H1 (cell line): ENCODE data around the gene GLYR1. TPM values are rescaled to one million over a fixed set of nuclear protein-coding genes. Genes with fewer than 3 reads are reported as not detected.

Source experiments
- CTCF ChIA-PET: fragments of 300-600 bp; sonication (Branson Sonifier 250); formaldehyde crosslinking; loops from one replicate; lab custom pipeline; 2021; ENCODE audit not compliant: partially characterized antibody; lab: Charles Lee
- POLR2A ChIA-PET: fragments of 300-600 bp; sonication (Branson Sonifier 250); formaldehyde crosslinking; loops from one replicate; lab custom pipeline; 2021; ENCODE audit warnings: inconsistent platforms; ENCODE audit not compliant: partially characterized antibody; lab: Charles Lee
- DNase-seq, 2 experiments: peaks; one replicate each; pipeline versions ENCODE4 v3.0.0 to v3.0.0-alpha.2; 2010 to 2022; ENCODE audit warnings: low spot score in 2 of 2, low read depth in 1 of 2, mixed read lengths in 1 of 2
- FAIRE-seq: peaks from 2 replicates; lab custom pipeline; 2011; peaks lifted over from hg19 to GRCh38; lab: Jason Lieb, UNC
- H2AFZ ChIP-seq: 2 replicates; pipeline ENCODE4 v1.8.1; 2012; ENCODE audit warnings: low read length, inconsistent platforms
- H2AK5ac ChIP-seq: 2 replicates; pipeline ENCODE4 v1.6.1; 2013; ENCODE audit warnings: low read depth, low read length
- H2BK120ac ChIP-seq: replicated peaks from 2 replicates; pipeline ENCODE3; 2013; ENCODE audit warnings: low read depth, low read length, inconsistent platforms
- H2BK12ac ChIP-seq: 2 replicates; pipeline ENCODE4 v1.6.1; 2013; ENCODE audit warnings: low read depth, low read length
- H2BK15ac ChIP-seq: 2 replicates; pipeline ENCODE4 v1.6.1; 2013; ENCODE audit warnings: low read length
- H2BK20ac ChIP-seq: 2 replicates; pipeline ENCODE4 v1.6.1; 2013; ENCODE audit warnings: low read length
- H2BK5ac ChIP-seq: 2 replicates; pipeline ENCODE4 v1.6.1; 2013; ENCODE audit warnings: low read depth, low read length
- H3K14ac ChIP-seq: 2 replicates; pipeline ENCODE4 v1.6.1; 2013; ENCODE audit warnings: inconsistent platforms; ENCODE audit not compliant: insufficient read length
- H3K18ac ChIP-seq: 2 replicates; pipeline ENCODE4 v1.6.1; 2013; ENCODE audit warnings: low read length; ENCODE audit errors: extremely low read depth
- H3K23ac ChIP-seq: 2 replicates; pipeline ENCODE4 v1.6.1; 2013; ENCODE audit warnings: inconsistent platforms; ENCODE audit not compliant: insufficient read length
- H3K23me2 ChIP-seq: 2 replicates; pipeline ENCODE4 v1.6.1; 2013; ENCODE audit warnings: low read depth, low read length
- H3K27ac ChIP-seq: 2 replicates; pipeline ENCODE4 v1.6.1; 2011; ENCODE audit warnings: low read depth, low read length, inconsistent platforms
- H3K27me3 ChIP-seq, 4 experiments: replicated peaks in 1 of 4; 1 replicate in 1 of 4; 2 replicates in 3 of 4; pipeline versions ENCODE4 v1.6.1 to v1.8.1; 2011 to 2013; ENCODE audit warnings: low read length in 3 of 4, mild to moderate bottlenecking in 3 of 4, inconsistent platforms in 2 of 4, mixed read lengths in 2 of 4, moderate library complexity in 1 of 4; ENCODE audit not compliant: control insufficient read depth in 3 of 4, insufficient read depth in 3 of 4; ENCODE audit errors: extremely low read depth in 1 of 4
- H3K36me3 ChIP-seq, 4 experiments: 2 replicates each; pipeline versions ENCODE4 v1.6.1 to v1.8.1; 2011 to 2013; ENCODE audit warnings: mild to moderate bottlenecking in 4 of 4, low read length in 3 of 4, moderate library complexity in 2 of 4, control low read depth in 1 of 4, inconsistent platforms in 1 of 4; ENCODE audit not compliant: insufficient read depth in 4 of 4, control insufficient read depth in 2 of 4
- H3K4ac ChIP-seq: replicated peaks from 2 replicates; pipeline ENCODE3; 2013; ENCODE audit warnings: low read length, low read depth, mixed read lengths, inconsistent platforms; ENCODE audit not compliant: insufficient read length
- H3K4me1 ChIP-seq, 4 experiments: replicated peaks in 1 of 4; 1 replicate in 1 of 4; 2 replicates in 3 of 4; pipeline versions ENCODE4 v1.6.1 to v1.8.1; 2011 to 2013; ENCODE audit warnings: low read length in 3 of 4, inconsistent platforms in 2 of 4, mixed read lengths in 1 of 4; ENCODE audit not compliant: insufficient read depth in 4 of 4, control insufficient read depth in 3 of 4
- H3K4me2 ChIP-seq, 2 experiments: 2 replicates each; pipeline versions ENCODE4 v1.6.1 to v1.8.1; 2011 to 2013; ENCODE audit warnings: low read depth in 2 of 2, low read length in 2 of 2, control low read depth in 1 of 2, inconsistent platforms in 1 of 2, mild to moderate bottlenecking in 1 of 2; ENCODE audit not compliant: insufficient read depth in 1 of 2
- H3K4me3 ChIP-seq, 4 experiments: fragments of 200-600, 300-600 bp in 1 of 4; sonication (generic), shearing (Covaris generic), sonication (Bioruptor Twin) in 1 of 4; 2 replicates each; pipeline versions ENCODE4 v1.5.1 to v1.8.1; 2011 to 2016; ENCODE audit warnings: low read length in 4 of 4, low read depth in 3 of 4, control low read depth in 2 of 4, inconsistent platforms in 2 of 4, mild to moderate bottlenecking in 2 of 4, mixed read lengths in 1 of 4, moderate library complexity in 1 of 4; ENCODE audit not compliant: insufficient read depth in 2 of 4; ENCODE audit errors: extremely low read depth in 1 of 4
- H3K56ac ChIP-seq: replicated peaks from 2 replicates; pipeline ENCODE3; 2013; ENCODE audit warnings: low read depth, mild to moderate bottlenecking, mixed read lengths, low read length, inconsistent platforms; ENCODE audit not compliant: insufficient read length
- H3K79me1 ChIP-seq: 2 replicates; pipeline ENCODE4 v1.6.1; 2013; ENCODE audit warnings: low read depth, low read length, control low read depth
- H3K79me2 ChIP-seq, 2 experiments: 2 replicates each; pipeline versions ENCODE4 v1.6.1 to v1.8.1; 2012 to 2013; ENCODE audit warnings: low read length in 2 of 2, mild to moderate bottlenecking in 2 of 2, inconsistent platforms in 1 of 2; ENCODE audit not compliant: insufficient read depth in 2 of 2, control insufficient read depth in 1 of 2
- H3K9ac ChIP-seq, 4 experiments: replicated peaks in 1 of 4; 1 replicate in 1 of 4; 2 replicates in 3 of 4; pipeline versions ENCODE4 v1.6.1 to v1.8.1; 2011 to 2013; ENCODE audit warnings: low read depth in 3 of 4, low read length in 3 of 4, control low read depth in 2 of 4, mild to moderate bottlenecking in 2 of 4, moderate library complexity in 2 of 4, inconsistent platforms in 1 of 4; ENCODE audit errors: extremely low read depth in 1 of 4
- H3K9me3 ChIP-seq, 2 experiments: 2 replicates each; pipeline versions ENCODE4 v1.6.1 to v1.8.1; 2012 to 2013; ENCODE audit warnings: mild to moderate bottlenecking in 2 of 2, moderate library complexity in 2 of 2, control low read depth in 1 of 2, inconsistent platforms in 1 of 2, low read depth in 1 of 2, low read length in 1 of 2, mixed read lengths in 1 of 2; ENCODE audit not compliant: insufficient read depth in 2 of 2
- H4K20me1 ChIP-seq, 2 experiments: replicated peaks in 1 of 2; 2 replicates each; pipeline versions ENCODE3 to v1.8.1; 2011 to 2013; ENCODE audit warnings: inconsistent platforms in 2 of 2, low read length in 2 of 2, mild to moderate bottlenecking in 1 of 2; ENCODE audit not compliant: insufficient read depth in 2 of 2, control insufficient read depth in 1 of 2
- H4K5ac ChIP-seq: 2 replicates; pipeline ENCODE4 v1.6.1; 2013; ENCODE audit warnings: low read length, low read depth, mixed read lengths, inconsistent platforms; ENCODE audit not compliant: insufficient read length
- H4K8ac ChIP-seq: 2 replicates; pipeline ENCODE4 v1.8.0; 2013; ENCODE audit warnings: mild to moderate bottlenecking, moderate library complexity, low read length, inconsistent platforms; ENCODE audit not compliant: insufficient read depth; ENCODE audit errors: extremely low read depth
- H4K91ac ChIP-seq: replicated peaks from 2 replicates; pipeline ENCODE3; 2013; ENCODE audit warnings: low read length, mixed read lengths, inconsistent platforms; ENCODE audit not compliant: insufficient read length
- ASH2L ChIP-seq: fragments of 200-600, 300-600 bp; sonication (generic); IDR thresholded peaks from one replicate; pipeline ENCODE4 v1.7.1; 2017; ENCODE audit warnings: low read length
- CEBPB ChIP-seq: IDR thresholded peaks from 2 replicates; pipeline ENCODE4 v1.6.1; 2012; ENCODE audit warnings: low read depth, low read length
- FOSL1 ChIP-seq: IDR thresholded peaks from 2 replicates; pipeline ENCODE4 v1.6.1; 2011; ENCODE audit warnings: mild to moderate bottlenecking, low read depth, low read length, moderate library complexity; ENCODE audit not compliant: insufficient read depth
- HDAC6 ChIP-seq: IDR thresholded peaks from one replicate; pipeline ENCODE4 v1.7.1; 2012; ENCODE audit warnings: low read depth, mild to moderate bottlenecking, inconsistent platforms, low read length, moderate library complexity
- JUN ChIP-seq: IDR thresholded peaks from 2 replicates; pipeline ENCODE4 v1.6.1; 2011; ENCODE audit warnings: low read depth, mild to moderate bottlenecking, improper control_type of control experiment, low read length
- KDM5A ChIP-seq: fragments of 200-600 bp; IDR thresholded peaks from 2 replicates; pipeline ENCODE4 v1.7.1; 2012; ENCODE audit warnings: mild to moderate bottlenecking, low read length, inconsistent platforms, mixed read lengths
- MAFK ChIP-seq: IDR thresholded peaks from 2 replicates; pipeline ENCODE4 v1.6.1; 2012; ENCODE audit warnings: low read depth, mild to moderate bottlenecking, improper control_type of control experiment, low read length
- RBBP5 ChIP-seq: IDR thresholded peaks from 2 replicates; pipeline ENCODE4 v1.7.1; 2012; ENCODE audit warnings: low read depth, mild to moderate bottlenecking, inconsistent platforms, low read length, moderate library complexity, borderline replicate concordance
- RFX5 ChIP-seq: IDR thresholded peaks from 2 replicates; pipeline ENCODE4 v1.6.1; 2011; ENCODE audit warnings: low read depth, low read length, improper control_type of control experiment, borderline replicate concordance
- SP2 ChIP-seq: IDR thresholded peaks from 2 replicates; pipeline ENCODE4 v1.6.1; 2012; ENCODE audit warnings: mild to moderate bottlenecking, low read length, inconsistent platforms
- SP4 ChIP-seq: IDR thresholded peaks from 2 replicates; pipeline ENCODE4 v1.6.1; 2012; ENCODE audit warnings: low read length, inconsistent platforms
- TAF7 ChIP-seq: optimal IDR thresholded peaks from 2 replicates; pipeline ENCODE3; 2011; ENCODE audit warnings: low read depth, mild to moderate bottlenecking, inconsistent platforms, low read length, moderate library complexity, borderline replicate concordance
- TCF12 ChIP-seq: IDR thresholded peaks from 2 replicates; pipeline ENCODE4 v1.6.1; 2011; ENCODE audit warnings: low read depth, mild to moderate bottlenecking, low read length
- TEAD4 ChIP-seq: IDR thresholded peaks from 2 replicates; pipeline ENCODE4 v1.6.1; 2012; ENCODE audit warnings: low read depth, low read length, inconsistent platforms, mixed read lengths
- YY1 ChIP-seq: IDR thresholded peaks from 2 replicates; pipeline ENCODE4 v1.6.1; 2011; ENCODE audit warnings: low read depth, mild to moderate bottlenecking, low read length
- ZNF274 ChIP-seq: IDR thresholded peaks from 2 replicates; pipeline ENCODE4 v1.7.0; 2012; ENCODE audit warnings: low read length, borderline replicate concordance; ENCODE audit errors: extremely low read depth
- whole genome bisulfite sequencing, 2 experiments: shearing (Covaris generic) in 1 of 2; methylation state at CpG; one replicate each; pipeline versions ENCODE4 v1.1.6 to v1.1.7; 2013 to 2015; ENCODE audit warnings: low lambda C conversion rate in 2 of 2, mixed read lengths in 2 of 2, inconsistent platforms in 1 of 2, low coverage in 1 of 2, missing lambda C conversion rate in 1 of 2; ENCODE audit not compliant: insufficient replicate concordance in 2 of 2, insufficient coverage in 1 of 2, insufficient read length in 1 of 2; ENCODE audit errors: extremely low coverage in 1 of 2, missing lambda C conversion rate in 1 of 2; 5-methylcytosine and 5-hydroxymethylcytosine counted together
- polyA plus RNA-seq, 7 experiments: library from polyadenylated mRNA; depleted of rRNA in 3 of 7; stranded (reverse) in 5 of 7; unstranded in 2 of 7; fragments of >200 nt in 5 of 7; fragments of 200-250 nt in 2 of 7; gene quantifications; 1 replicate in 5 of 7; 2 replicates in 1 of 7; 4 replicates in 1 of 7; pipeline versions ENCODE4 v1.2.1 to v1.2.3, GENCODE V29; 2011 to 2013; ENCODE audit warnings: missing spikeins in 2 of 7, mixed read lengths in 2 of 7
- total RNA-seq: library from RNA; stranded (reverse); fragmentation: NEBNext Ultra II Directional; extraction: Animal tissue kit (Norgen Biotek cat#: 25700); gene quantifications from 2 replicates; pipeline ENCODE4 v1.2.1, GENCODE V29; 2021

Gene GLYR1
- total and polyA plus RNA-seq, 2 of the 8 experiments (the other 6 are each of a cell fraction or from before 2014, with no cell fraction given) = 50.2 to 115 TPM

GRCh38 chr16:4754865-4755264, 92.2 kb downstream of the GLYR1 start:
- no peaks in the 10 kb centered on the region for H3K27me3 ChIP-seq
- H3K27ac ChIP-seq = no peak overlapping the region
- no peak overlapping the region for H3K4me2 ChIP-seq
- no peaks in the 10 kb centered on the region for H3K79me2 ChIP-seq
- H3K18ac ChIP-seq = no peak overlapping the region
- H3K23ac ChIP-seq = no peak overlapping the region
- no peak overlapping the region for H3K4me3 ChIP-seq
- H4K5ac ChIP-seq = no peak overlapping the region
- H3K9ac ChIP-seq = no peak overlapping the region
- no peak overlapping the region for H3K4ac ChIP-seq
- H2BK15ac ChIP-seq = no peak overlapping the region
- CTCF ChIA-PET = no interaction called here
- DNase-seq (no peak), FAIRE-seq (no peak)
- no peak overlapping the region for H4K91ac ChIP-seq
- H4K20me1 ChIP-seq = peaks cover 2 to 3% of the 10 kb centered on the region in 2 experiments
- H3K14ac ChIP-seq = no peak overlapping the region
- no peak overlapping the region for H2BK20ac ChIP-seq
- H3K4me1 ChIP-seq = no peaks in the 10 kb centered on the region
- H3K56ac ChIP-seq = no peak overlapping the region
- 96% methylated on average over 4 of the region's 4 CpGs; no CpG with 5 or more reads in 1 of the 2 experiments for WGBS, 2 experiments
- POLR2A ChIA-PET = interaction anchor here (1.4 kb wide), 1 partner anchor 12 kb away, joined by 3 read pairs; no protein-coding TSS in a partner anchor
- H3K36me3 ChIP-seq = peaks cover 8 to 45% (median 32%) of the 10 kb centered on the region in 4 experiments; a peak in 6 of 8 replicates
- no peak overlapping the region for H4K8ac ChIP-seq
- no peaks in the 10 kb centered on the region; the same call in none of the 2 replicates for H3K79me1 ChIP-seq
- H2BK12ac ChIP-seq = no peak overlapping the region
- H2AK5ac ChIP-seq = no peak overlapping the region
- no peak overlapping the region for H2BK5ac ChIP-seq
- no peaks in the 10 kb centered on the region for H3K23me2 ChIP-seq
- H2AFZ ChIP-seq = no peak overlapping the region
- peaks cover 0 to 5% of the 10 kb centered on the region in 2 experiments; a peak in 1 of 4 replicates for H3K9me3 ChIP-seq
- H2BK120ac ChIP-seq = no peak overlapping the region
- no peak for TF ChIP-seq FOSL1
- no peak for TF ChIP-seq TCF12
- no peak for TF ChIP-seq JUN
- TF ChIP-seq TEAD4 = no peak
- TF ChIP-seq RFX5 = no peak
- TF ChIP-seq RBBP5 = no peak
- TF ChIP-seq SP4 = no peak
- TF ChIP-seq KDM5A = no peak
- TF ChIP-seq YY1 = no peak
- no peak for TF ChIP-seq ZNF274
- TF ChIP-seq SP2 = no peak
- no peak for TF ChIP-seq TAF7
- TF ChIP-seq MAFK = no peak
- no peak for TF ChIP-seq ASH2L
- TF ChIP-seq CEBPB = no peak
- TF ChIP-seq HDAC6 = no peak
